Endometrial microvascular endothelial cells (primary cell): ENCODE measurements around the gene PPP1R3F. TPM values are rescaled to one million over a fixed set of nuclear protein-coding genes. Genes with fewer than 3 reads are reported as not detected.

Experiments used
- in situ Hi-C: cut with HindIII; loops from 2 replicates; pipeline ENCODE4 v1.10.0; 2017; ENCODE audit warnings: low sequenced_read_pairs, low pct_unique_long_range_greater_than_20kb; ENCODE audit errors: inconsistent ontology term
- total RNA-seq: library from RNA; depleted of rRNA; stranded (reverse); fragments of >200 nt; gene quantifications from one replicate; pipeline ENCODE4 v1.2.3, GENCODE V29; 2015; ENCODE audit errors: inconsistent ontology term

The PPP1R3F gene
- total RNA-seq, 1 donor from 2014 or later: 0.84 TPM

DNA sequence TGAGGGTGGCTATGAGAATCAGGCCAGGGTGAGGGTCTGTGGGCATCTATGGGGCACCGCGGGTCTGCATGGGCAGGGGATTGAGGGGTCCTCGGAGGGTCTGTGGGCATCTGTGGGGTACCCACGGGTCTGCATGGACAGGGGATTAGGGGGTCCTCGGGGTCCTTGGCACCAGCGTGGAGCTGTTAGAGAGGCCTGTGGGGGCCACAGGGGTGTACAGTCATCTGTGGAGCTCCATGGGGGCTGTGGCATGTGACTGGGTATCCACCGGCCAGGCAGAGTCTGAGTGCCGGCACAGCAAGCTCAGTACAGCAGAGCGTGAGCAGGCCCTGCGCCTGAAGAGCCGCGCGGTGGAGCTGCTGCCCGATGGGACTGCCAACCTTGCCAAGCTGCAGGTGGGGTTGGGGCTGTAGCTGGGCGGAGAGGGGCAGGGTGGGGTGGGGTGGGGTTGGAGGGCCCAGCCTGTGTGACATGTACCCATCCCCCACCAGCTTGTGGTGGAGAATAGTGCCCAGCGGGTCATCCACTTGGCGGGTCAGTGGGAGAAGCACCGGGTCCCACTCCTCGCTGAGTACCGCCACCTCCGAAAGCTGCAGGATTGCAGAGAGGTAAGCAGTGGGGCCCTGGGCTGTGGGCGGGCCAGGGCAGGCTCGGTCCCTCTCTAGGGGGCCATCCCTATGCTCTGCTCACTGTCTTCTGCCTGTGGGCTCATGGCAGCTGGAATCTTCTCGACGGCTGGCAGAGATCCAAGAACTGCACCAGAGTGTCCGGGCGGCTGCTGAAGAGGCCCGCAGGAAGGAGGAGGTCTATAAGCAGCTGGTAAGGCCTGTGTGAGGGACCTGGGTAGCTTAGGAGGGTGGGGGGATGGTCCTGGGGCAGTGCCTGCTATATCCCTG lies 21.4 kb upstream of the PPP1R3F start:
- in situ Hi-C loops: no loop called here

DNA sequence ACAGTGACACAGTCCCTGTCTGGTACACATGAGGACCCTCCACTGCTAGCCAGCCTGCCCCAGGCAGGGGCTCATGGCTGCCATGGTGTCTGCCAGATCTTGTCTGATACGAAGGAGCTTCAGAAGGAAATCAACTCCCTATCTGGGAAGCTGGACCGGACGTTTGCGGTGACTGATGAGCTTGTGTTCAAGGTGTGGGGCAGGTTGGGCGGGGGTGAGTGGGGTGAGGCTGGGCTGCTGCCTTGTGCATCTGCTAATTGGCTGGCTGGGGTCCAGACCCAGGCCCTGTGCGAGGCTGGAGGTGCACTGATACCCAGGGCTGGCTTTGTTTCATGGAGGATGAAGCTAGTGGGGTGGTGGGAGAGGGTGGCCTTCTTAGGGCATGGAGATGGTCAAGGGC lies 20.5 kb upstream of the PPP1R3F start:
- in situ Hi-C loops: no loop called here

DNA sequence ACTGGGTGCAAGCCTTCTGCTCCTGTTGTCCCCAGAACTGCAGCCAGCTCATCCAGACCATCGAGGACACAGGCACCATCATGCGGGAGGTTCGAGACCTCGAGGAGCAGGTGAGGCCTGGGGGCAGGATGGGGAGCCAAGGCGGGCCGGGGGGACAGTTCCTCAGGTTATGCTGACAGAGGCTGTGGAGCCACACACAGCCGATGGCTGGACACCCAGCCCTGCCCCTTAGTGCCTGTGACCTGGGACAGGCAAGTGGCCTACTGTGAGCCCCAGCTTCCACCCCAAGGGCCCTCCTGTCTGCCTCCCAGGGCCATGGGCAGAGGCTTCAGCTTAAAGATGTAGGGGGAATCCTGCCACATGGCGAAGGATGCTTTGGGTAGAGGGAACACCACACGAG lies 20.0 kb upstream of the PPP1R3F start:
- in situ Hi-C loops: no loop called here

DNA sequence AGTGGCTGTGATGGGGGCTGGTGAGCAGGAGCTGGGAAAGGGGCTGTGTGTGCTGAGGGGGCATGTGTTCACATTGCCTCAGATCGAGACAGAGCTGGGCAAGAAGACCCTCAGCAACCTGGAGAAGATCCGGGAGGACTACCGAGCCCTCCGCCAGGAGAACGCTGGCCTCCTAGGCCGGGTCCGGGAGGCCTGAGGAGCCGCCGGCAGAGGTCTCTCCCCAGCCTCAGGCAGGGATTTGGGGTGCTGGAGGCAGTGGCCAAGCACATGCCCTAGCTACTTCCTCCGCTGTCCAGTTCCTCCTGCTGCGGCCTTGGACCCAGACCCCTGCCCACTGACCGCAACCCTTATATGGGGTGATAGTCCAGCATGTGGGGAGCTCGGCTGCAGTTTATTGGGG lies 19.5 kb upstream of the PPP1R3F start:
- in situ Hi-C loops: no loop called here

DNA sequence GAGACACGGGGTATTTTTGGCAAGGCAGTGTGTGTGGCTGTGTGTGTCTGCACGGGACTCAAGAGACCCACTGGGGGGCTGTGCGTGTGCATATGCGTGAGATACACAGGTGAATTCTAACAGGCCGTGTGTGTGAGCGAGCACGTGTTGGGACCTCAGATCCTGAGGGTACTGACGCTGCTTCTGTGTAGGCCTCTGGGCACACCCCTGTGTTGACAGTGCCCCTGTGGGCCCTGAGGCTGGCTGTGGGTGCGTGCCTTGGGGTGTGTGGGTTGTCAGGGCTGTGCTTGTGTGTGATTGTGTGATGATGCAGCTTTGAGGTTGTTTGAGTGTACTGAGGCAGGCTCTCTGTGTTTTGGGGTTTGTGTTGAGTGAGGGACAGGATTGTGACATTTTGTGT lies 19.0 kb upstream of the PPP1R3F start:
- in situ Hi-C loops: no loop called here

DNA sequence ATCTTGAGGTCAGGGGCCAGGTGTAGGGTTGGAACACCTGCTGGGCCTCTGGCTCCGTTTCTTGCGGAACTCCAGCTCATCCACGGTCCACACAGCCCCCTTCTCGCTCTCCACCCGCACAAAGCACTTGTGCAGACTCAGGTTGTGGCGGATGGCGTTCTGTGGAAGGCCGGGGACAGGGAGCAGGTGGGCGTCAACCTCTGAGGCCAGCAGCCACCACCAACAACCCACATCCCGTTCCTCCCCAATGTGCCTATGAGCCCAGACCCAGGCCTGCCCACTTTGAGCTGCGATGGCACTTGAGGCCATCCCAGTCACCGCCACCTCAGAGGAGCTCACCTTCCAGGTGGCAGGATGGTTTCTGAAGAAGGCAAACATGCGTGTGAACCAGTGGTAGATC lies 18.3 kb upstream of the PPP1R3F start:
- in situ Hi-C loops: no loop called here

DNA sequence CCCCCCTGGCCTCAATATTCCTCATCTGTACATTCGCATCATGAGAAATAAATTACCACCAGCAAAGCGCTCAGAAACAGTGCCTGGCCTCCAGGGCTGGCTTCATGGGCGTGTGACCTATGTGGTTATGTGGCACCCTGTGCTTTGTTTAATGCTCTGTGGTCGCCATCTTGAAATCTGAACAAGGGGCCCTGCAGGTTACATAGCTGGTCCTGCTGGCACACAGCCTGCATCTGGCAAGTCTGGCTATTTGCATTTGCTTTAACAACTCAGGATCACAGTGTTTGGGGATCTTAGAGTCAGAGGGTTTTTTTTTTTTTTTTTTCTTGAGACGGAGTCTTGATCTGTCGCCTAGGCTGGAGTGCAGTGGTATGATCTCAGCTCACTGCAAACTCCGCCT lies 15.0 kb upstream of the PPP1R3F start:
- in situ Hi-C loops: no loop called here

DNA sequence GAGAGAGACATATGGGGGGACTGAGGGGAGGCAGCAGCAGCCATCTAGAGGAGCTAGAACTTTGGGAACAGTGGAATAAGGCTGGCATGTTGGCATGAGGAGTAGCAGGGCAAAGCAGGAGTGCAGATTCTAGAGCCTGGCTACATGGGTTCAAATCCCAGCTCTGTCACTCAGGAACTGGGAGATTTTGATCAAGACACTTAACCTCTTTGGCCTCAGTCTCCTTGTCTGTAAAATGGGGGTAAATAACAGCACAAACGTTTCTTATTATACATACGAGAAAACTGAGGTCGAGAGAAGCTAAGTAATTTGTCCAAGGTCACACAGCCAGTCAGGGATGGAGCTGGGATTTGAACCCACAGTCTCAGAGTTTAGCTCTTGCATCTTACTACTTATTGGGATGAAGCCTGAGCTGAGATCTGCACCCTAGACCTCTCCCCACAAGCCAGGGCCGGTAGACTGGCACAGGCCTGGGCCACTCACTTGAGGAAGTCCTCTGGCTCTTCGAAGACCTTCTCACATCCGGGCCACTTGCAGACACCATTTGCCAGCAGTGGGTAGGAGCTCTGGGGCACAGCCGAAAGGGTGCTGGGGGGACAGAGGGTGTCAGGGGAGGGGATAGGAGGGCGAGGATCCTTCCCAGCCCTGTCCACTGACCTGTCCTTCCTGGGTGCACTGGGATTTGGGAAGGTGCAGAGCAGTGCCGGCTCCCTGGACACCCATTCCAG lies 13.2 kb upstream of the PPP1R3F start:
- in situ Hi-C loops: no loop called here

DNA sequence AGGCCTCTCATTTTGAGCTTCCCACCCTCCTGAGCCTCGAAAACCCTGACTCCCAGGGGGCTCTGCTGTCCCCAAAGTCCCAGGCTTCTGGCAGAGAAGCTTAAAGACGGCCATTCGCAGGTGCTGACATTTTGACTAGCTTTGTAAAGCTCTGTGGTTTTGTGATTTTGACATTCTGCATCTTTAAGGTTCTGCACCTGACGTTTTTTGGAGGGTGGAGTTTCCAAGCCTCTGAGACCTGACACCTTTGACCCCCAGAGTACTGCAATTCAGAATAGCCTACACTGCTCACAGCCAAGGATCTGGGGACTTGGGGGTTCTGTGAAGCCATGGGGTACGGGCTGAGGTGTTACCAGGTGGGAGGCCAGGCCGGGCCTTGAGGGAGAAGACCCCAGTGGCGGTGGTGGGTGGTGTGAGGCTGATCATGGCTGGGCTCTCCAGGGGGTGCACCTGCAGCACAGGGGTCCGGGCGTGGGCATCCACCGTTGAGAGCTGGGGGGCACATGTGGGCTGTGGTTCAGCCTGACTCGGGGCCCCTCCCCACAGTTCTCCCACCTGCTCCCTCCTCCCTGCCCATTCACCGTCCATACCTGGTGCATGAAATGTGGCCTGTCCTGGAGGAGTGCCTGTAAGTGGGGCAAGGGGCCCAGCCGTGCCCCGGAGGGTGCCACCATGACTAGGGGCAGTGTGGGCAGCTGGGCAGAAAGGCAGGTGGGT lies 12.4 kb upstream of the PPP1R3F start:
- in situ Hi-C loops: no loop called here

DNA sequence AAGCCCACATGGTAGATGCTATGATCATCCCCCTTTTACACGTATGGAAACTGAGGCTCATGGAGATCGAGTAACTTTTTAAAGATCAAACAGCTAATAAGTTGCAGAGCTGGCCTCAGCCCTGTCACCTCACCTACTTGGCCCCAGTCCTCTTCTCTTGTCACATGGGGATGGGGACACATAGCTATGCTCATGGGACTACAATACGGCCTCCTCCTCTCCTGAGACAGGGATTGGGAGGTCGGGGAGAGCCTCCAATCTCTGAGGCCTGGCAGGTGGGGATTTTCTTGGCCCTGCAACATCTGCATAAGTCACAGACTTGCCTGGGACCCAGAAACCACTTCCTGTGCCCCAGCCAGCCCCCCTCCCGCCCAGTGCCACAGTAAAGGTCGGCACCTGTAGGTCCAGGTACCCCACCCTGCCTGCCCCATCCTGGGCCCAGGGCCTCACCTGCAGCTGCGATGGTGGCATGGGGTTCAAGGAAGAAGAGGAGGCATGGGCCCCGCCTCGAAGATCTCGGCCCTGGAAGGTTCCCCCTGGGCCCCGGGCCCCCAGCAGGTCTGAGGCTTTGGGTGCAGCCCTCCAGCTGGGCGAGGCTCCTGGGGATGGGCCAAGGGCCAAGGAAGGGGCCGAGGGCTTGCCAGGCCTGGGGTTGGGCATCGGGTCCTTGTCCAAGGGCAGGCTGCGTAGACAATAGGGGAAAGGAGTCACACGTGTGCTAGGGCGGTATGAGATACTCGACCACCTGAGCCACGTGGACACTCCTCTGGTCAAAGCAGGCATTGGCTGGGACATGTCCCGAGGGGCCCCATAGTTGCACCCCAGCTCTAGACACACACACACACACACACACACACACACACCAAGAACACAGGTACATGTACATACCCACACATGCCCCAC lies 11.5 kb upstream of the PPP1R3F start:
- in situ Hi-C loops: no loop called here

DNA sequence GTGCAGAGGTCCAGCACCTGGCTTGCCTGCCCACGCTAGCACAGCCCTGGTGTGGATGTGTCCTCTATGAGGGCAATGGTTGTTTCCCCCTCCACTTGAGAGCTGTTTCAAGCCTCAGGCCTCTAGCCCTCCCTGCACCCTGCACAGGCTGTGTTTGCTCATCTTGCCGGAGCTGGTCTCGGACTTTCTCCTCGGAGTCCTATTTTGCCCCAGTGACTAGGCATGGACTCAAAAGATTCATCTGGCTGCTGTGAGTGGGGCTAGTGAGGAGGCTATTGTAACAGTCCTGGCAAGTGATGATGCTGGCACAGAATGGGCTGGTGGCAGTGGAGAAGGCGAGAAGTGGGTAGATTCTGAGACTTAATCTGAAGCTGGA lies 10.9 kb upstream of the PPP1R3F start:
- in situ Hi-C loops: no loop called here

DNA sequence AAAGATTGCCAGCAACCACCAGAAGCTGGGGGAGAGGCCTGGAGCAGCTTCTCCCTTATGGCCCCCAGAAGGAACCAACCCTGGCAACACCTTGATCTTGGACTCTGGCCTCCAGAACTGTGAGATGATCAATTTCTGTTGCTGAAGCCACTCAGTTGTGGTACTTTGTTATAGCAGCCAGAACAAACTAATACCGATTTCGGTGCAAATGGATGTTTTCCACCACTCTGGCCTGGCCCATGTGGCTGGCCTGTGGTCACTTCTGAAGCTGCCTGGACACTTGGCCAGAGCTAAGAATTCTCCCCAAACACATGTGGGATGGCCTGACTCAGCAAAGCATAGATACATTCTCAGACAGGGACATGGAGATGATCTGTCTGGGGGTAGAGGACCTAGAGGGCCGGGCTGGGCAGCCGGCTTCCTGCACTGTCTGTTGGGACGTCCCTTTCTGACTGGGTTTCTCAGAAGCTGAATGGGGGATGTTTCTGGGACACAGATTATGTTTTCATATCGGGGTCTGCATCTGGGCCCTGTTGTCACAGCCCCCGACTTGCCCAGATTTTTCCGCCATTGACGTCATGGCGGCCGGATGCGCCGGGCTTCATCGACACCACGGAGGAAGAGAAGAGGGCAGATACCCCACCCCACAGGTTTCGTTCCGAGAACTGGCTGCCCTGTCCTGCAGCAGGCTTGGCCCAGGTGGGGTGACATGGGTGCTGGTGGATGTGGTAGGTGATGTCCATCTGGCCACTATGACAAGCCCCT lies 9.2 kb upstream of the PPP1R3F start:
- in situ Hi-C loops: no loop called here

DNA sequence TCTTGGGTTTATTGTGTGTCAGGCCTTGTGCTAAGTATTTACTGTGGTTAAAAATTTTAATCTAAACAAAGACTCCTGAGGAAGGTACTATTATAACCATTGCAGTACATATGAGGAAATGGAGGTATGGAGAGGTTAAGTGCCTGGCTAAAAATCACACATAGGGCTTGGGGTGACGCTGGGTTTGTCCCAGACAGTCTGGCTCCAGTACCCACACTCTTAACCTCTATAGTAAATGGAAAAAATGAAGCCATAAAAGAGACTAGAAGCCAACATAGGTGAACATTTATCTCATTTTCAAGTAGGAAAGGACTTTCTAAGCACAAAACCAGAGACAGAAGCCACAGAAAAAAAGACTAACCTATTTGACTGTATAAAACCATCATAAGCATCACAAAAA lies 7.0 kb upstream of the PPP1R3F start:
- in situ Hi-C loops: no loop called here

DNA sequence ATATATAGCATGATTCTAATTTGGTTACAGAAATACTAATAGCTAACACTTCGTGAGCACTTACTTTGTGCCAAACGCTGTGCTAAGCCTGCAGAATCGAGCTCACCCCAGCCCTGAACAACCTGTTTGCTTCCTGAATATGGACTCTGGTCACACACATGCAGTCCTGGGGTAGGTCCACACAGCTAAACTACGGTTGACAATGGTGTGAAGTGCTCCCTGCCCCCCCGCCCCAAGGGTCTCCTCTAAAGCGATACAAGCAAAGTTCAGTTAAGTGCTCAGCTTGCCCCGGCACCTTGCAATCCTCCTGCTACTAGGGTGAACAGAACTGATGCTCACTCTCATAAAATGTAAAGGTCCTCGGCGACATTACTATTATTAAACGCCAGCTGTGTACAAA lies 6.0 kb upstream of the PPP1R3F start:
- in situ Hi-C loops: no loop called here

DNA sequence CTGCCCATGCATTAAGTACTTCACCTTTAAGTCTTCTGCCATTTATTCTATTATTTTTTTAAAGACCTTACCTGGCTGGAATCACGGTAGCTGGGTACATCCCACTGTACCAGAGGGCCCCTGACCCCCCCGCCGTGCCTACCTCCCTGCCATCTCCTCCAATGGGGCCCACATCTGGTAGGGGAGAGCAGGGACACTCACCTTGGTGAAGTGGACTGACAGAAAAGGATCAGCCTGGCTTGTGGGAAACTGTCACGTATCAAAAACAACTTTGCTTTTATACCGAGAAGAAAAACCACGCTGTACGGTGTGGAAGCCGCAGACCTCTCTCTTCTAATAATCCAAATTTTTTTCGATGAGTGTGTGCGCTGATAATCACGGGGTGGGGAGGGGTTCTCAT lies 5.1 kb upstream of the PPP1R3F start, which contains the start of gene FOXP3:
TSS of gene FOXP3 (minus strand) at position 251 of the 400 bp plus-strand sequence. CDS start 6,205 bp downstream, outside the sequence.
- in situ Hi-C loops: no loop called here

DNA sequence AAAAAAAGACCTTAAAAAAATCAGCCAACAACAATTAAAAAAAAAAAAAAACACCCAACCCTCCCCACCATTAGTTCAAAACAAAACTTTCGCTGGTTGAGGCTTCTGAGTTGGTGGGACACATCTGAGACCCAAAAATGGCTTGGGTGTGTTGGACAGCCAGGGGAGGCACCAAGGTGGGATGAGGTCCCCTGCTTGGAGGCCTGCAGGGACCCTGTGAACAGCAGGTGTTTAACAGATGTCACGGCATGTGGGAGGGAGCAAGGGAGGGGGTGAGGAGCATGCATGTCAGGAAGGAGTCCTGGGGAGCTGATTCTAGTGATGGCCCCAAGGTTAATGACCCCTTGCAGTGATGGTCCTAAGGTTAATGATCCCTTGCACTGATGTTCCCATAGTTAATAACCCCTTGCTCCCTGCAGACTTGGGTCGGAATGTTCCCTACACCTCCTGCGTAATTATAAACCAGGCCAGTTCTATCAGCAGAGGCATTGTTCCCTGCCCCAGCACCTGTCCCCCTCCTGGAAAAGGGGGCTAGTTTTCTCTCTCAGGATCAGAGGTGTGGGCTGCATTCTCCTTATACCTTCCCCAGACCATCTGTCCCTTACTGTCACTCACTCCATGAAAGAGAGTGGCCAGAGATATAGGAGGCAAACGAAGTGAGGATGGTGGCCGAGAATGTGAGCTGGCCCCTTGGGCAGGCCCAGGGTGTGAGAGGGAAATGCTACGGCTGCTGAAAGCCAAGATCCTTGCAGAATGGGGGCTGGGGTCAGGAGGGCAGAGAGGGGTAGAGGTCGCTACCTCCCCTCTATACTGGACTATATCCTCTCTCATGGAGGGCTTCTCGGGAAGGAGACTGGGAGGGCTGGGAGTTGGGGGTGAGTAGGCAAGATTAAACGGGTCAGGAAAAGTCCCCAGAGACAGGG lies 2.8 kb upstream of the PPP1R3F start:
- in situ Hi-C loops: no loop called here

DNA sequence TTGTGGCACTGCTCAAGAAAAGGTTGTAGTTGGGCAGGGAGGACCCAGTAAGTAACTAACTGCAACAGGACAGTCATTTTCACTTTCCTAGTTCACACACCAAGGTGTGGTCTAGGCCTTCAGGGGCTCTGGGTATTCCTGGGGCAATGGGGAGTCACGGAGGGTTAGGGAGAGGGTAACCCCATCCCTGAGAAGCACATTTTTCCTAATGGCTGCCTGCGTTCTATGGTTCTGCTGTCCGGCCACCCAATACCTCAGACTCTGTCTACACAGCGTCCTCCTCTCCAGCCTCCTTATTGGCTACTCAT lies 937 bp upstream of the PPP1R3F start:
- in situ Hi-C loops: no loop called here
